A172 (cell line): ENCODE data around the gene THNSL1. TPM values are rescaled to one million over a fixed set of nuclear protein-coding genes. Genes with fewer than 3 reads are reported as not detected.
"Not testable (repeated sequence)": the region's sequence is repeated elsewhere in the genome, so short reads cannot be mapped to it uniquely, and the experiment has no call there.

Experiments
- DNase-seq: peaks from one replicate; pipeline ENCODE4 v3.0.0-alpha.2; 2015; ENCODE audit warnings: low spot score
- total RNA-seq: library from RNA; depleted of rRNA; stranded (reverse); fragments of >200 nt; shearing (Covaris generic); gene quantifications from 2 replicates; pipeline ENCODE4 v1.2.3, GENCODE V29; 2014; rRNA removed

Gene THNSL1, protein sequence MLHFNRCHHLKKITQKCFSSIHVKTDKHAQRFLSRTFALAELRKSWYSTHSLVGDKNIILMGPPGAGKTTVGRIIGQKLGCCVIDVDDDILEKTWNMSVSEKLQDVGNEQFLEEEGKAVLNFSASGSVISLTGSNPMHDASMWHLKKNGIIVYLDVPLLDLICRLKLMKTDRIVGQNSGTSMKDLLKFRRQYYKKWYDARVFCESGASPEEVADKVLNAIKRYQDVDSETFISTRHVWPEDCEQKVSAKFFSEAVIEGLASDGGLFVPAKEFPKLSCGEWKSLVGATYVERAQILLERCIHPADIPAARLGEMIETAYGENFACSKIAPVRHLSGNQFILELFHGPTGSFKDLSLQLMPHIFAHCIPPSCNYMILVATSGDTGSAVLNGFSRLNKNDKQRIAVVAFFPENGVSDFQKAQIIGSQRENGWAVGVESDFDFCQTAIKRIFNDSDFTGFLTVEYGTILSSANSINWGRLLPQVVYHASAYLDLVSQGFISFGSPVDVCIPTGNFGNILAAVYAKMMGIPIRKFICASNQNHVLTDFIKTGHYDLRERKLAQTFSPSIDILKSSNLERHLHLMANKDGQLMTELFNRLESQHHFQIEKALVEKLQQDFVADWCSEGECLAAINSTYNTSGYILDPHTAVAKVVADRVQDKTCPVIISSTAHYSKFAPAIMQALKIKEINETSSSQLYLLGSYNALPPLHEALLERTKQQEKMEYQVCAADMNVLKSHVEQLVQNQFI
- total RNA-seq: 5.1 and 5.5 TPM in 2 replicates

DNA sequence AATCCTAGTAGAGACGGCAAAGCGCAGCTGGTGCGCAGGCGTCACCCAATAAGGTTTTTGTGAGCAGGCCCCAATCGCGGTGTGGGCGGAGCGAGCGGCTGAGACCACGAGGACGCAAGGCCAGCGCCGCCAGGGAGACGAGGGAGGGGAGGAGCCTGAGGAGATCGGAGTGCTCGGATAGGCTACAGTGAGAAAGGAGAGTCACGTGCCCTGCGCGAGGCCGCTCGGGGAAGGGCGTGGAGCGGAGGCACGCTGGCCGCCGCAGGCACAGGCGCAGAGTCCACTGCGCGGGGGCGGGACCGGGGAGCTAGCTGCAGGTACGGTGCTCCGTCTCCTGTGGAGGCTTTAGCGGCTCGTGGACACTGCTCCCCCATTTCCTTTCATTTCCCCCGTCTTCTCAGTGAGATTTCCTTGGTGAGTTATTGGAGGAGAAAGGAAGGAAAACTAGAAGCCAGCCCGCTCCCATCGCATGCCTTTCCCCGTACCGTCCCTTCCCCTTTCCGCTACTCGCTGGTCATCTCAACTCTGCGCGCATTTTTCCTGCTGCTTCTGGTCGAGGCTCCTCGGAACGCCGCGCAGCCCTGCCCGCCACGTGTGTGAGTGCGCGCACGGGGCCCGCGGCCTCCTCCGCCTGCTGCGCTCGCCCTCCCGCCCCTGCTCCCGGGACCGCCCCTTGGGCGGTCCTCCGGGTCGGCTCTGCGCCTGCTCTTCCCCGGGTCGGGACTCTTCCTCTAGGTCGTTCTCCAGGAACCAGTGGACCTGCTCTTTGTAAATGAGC lies at the start of gene THNSL1:
THNSL1 (plus strand) TSS at position 237 of the 778 bp plus-strand sequence. CDS start 6,612 bp downstream, outside the sequence.
- DNase-seq: peak; percentile 97

DNA sequence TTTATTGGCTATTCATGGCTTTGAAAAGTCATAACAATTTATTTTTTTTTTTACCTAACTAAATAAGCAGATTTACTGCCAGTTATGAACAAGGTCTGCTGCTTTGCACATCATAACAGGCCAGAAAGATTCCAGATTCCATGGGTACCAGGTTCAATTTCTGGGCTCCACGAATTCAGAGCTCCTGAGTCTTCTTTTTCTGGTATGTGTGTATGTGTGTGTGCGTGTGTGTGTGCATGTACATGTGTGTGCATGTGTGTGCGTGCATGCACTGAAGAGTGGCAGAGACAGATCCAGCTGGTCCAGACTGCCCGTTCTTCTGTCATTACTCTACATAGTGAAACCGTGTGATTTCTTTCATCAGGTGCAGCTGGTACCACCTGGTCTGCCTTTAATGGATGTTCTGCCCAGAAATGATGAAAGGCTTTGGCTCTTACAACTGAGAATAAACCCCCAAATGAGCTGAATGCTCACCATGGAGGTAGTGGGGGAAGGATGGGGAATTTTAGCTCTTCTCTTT lies 49.4 kb upstream of the THNSL1 start:
- DNase-seq: no peak

DNA sequence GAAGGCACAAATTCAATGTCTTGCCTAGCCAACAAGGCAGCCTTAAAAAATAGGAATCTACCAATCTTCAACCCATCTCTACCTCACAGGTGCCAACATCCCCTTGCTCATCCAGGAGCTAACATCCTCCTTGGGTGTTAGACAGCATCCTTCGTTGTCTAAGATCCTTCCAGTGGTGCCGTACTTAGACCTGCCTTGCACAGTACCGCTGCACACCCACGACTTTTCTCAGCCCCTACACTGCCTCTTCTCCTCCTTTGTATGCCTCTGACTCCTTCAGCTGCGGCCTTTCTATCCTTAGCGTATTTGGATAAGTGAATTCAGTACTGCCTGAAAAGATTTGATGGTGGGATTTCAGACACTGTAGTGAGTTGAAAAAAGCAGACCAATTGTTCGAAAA lies 48.1 kb upstream of the THNSL1 start:
- DNase-seq: no peak

DNA sequence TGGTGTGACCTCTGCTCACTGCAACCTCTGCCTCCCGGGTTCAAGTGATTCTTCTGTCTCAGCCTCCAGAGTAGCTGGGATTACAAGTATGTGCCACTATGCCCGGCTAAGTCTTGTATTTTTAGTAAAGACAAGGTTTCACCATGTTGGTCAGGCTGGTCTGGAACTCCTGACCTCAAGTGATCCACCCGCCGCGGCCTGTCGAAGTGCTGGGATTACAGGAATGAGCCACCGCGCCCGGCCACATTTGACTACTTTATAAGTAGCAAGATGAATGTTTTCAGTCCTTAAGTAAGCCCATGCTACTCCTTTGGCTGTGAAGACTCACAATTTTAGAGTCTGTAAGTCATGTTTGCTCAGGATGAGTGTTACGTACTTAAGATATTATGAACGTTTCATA lies 47.5 kb upstream of the THNSL1 start:
- DNase-seq: not testable (repeated sequence)

DNA sequence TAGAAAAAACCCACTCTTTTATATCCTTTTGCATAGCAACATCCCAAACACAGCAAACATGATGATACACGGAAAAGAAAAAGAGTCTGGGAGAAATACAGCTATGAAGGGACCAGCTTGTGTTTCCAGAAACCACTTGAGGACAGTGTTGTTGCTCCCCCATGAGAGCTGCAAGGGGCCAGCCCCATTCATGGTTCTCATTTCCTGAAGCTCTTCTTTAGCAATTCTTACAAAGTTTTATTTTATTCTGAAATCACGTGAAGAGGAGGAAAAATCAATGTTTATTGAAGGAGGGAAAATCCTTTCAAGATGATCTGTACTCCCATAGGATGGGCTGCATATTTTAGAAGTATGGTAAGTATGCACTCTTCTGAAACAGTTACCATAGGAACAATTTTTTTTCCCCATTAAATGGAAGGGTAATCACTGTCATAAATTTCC lies 46.6 kb upstream of the THNSL1 start:
- DNase-seq: no peak

DNA sequence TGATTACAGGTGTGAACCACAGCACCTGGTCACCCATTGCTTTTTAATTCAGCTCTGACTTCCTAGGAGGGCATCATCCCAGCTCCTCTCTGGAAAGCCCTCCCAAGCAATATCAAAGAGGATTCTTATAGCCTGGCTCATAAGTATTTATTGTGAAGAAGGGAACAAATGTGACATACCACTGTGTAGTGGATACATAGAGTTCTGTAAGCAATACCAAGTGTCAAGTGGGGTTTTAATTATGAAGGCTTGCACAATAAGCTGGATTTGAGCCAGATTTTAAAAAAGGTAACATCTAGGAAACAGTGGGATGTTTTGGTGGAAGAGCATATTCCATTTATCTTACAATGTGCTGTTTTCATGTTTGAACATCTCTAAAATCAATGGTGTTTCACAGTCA lies 45.0 kb upstream of the THNSL1 start:
- DNase-seq: no peak

DNA sequence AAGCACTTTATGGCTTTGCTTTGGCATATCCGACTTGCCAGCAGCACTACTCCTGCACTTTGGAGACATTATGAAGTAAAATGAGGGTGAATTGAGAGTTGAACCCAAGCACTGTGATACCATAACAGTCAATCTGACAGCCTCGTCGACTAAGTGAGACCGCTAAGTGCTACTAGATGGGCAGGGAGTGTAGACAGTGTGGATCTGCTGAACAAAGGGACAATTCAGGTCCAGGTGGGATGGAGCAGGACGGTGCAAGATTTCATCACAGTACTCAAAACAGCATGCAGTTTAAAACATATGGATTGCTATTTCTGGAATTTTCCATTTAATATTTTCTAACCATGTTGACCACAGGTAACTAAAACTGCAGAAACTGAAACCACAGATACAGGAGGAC lies 43.2 kb upstream of the THNSL1 start:
- DNase-seq: no peak

DNA sequence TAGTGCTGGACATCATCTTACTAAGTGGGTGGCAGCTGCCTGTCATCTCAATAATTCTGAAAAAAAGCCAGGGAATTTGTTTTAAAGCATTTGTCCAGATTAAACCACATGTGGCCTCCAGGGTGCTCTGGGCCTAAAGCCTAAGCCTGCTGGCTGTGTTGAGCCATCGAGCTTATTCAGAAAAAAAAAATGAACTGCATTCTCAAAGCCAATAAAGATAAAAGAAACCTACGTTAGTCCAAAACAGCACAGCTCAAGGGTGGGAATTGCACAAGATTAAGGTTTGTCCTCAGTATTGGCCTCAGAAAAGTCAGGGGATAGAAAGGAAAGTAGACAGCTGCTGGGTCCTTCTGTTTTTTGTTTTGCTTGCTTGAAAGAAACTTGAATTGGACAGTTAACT lies 41.4 kb upstream of the THNSL1 start:
- no peak for DNase-seq

DNA sequence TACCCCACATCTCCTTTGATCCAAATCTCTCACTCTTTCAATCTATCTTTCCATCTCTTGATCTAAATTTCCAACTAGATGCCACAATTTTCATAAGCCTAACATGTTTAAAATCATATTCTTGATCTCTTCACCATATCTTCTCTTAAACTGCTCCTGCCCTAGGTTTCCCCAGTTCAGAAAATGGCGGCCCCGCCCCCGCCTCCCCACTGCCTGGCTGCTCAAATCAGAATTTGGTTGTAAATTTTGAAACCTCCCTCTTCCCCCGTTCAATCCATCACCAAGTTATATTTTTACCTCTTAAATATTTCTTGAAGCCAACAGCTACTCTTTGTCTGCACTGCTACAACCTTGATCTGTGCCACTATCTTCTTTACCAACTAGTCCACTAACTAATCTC lies 36.7 kb upstream of the THNSL1 start:
- no peak for DNase-seq

DNA sequence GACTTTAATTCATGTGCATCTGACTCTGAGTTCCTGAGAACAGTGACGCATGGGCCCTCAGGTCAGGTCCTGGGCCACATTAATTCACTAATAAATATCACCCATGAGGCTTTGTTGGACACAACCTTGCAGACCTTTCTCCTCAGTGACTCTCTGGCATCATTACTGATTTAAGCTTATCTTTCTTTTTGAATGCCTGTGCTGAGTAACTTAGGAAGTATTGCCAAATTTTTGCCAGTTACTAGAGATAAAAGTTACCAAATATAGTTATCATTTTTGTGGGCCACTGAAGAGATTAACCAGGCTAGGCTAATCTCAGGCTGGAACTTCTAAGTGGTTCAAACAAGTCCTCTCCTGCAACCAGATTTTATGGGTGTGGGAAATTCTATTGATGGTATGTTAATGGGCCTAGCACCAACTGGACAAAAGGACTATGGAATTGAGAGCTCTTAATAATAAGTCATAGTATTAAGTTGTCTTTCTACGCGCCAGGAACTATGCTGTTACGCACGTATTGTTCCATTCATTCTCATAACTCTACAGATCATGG lies 35.2 kb upstream of the THNSL1 start:
- peak; percentile 41 for DNase-seq

DNA sequence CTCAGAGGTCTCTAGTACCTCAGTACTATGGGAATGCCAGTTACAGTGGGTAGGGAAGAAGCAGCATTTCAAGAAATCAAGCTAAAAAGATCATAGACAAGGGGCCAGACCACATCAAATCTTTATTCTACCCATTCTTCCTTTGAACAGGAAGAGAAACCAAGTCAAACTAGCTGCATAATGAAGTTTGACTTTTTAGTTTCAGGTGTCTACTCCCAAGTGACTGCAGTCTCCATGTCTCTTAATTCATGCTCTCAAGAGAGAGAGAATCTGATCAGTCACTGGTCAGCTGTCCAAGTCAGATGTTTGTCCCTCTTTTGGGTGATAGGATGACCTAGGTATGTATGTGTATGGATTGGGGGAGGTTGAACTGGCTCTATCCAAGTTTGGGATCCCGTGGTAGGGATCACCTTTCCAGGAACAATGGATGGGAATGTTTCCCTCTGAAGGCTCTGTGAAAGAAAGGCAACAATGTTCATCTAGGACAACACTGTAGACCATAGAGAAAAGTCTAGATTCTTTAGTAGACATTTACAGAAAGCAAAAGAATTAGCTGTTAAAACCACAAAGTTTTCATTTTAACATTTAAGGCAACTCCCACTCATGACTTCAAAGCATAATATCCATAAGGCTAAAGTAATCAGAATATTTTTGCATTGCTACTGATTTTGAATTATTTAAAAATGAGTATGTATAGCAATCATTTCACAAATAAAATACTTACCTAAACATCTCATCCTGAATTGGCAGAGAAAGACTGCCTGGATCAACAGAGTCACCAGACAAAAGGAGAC lies 33.9 kb upstream of the THNSL1 start:
- no peak for DNase-seq

DNA sequence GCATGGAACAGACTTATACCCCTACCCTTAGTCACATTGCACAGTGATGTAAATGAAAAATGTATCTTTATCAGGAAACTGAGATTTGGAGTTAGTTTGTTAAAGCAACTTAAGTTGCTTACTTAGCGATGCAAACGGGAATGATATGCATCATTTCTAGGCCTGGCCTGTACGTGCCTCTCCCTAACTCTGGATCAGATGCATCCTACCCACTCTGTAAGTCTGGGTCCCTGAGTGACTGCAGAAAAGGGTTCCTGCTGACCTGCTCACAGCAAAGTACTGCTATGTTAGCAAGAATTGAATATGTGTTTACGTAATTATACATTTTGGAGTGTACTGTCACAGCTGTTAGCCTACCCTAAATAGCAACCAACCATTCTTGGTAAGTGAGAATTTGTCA lies 33.3 kb upstream of the THNSL1 start:
- no peak for DNase-seq

DNA sequence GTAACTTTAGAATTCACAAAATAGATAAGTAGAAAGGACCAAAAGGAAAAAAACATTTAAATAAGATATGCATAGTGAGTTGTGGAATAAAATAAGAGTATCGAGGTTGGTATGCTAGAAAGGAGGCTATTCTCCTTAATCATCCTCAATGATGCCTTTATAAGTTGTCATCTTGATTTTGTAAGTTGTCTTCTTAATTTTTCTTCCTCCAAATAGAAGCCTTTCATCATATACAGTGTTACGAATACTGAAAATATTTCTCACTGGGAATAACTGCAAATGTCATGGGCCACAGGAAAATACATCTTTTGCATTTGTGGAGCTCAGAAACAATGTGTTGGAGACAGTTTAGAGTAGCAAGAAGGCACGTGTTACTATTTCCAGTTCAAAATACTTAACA lies 32.5 kb upstream of the THNSL1 start:
- DNase-seq: no peak

DNA sequence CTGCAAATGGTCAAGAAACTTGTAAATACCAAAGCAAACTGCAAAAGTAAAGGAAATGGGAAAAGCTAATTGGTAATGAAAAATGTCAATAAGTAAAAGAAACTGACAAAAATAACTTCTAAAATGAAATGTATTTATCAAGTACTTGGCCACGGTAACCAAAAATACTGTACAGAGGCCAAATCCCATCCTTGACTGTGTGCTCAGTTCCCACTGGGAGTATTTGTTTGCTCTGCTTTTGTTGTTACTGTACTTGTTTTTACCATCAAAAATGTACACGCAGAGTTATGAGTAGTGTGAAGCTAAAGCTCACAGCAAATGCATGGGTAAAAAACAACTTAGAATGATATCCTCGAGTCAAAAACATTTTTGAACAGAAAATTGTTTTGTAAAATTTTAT lies 31.5 kb upstream of the THNSL1 start:
- no peak for DNase-seq

DNA sequence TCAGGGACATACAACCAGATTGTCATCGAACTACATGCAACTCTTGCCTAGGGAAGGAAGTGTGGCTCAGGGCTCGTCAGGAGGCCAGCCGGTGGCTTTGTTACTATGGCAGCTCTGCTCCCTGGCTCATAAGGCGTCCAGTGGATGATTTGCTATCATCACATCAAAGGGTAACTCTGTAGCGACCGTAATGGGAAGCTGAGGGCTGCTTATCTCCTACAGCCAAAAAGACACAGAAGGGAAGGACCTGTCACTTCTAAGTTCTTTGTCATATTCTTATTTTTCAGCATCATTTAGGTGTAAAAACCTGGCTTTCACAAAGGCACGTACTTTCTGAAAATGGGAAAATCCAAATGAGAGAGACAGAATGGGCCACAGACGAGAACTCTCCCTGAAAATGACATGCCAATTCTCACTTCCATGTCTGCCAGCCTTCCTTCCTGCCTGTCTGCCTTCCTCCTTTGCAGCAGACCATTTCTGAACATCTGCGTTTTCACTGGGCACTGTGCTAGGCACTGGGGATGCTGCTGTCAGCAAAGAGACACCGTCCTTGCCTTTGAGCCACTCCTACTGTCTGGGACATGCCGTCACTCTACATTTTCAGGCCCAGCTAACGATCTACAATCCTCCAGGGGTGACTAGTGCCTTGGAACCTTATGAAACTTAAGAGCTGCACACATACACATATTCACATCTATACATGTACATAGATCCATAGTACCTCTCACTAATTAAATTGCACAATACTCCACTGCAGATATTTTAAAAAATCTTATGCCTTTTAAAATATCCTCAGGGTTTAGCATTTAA lies 27.4 kb upstream of the THNSL1 start:
- DNase-seq: no peak

DNA sequence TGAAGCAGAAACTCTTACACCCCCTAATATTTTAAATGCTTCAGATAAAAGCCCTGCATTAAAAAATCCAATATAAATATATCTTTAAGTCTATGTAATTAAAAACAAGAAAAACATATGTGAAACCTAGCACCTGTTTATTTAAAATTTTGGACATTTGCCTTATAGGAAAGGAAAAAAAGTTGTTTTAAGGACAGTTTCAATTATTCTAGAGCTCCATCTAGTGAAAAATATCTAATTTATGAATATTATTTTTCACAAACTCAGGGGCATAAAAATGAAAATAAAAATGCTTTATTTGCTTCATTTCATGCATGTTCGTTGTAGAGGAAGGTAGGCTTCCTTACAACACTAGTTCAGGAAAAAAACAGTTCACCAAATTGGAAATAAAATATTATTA lies 26.5 kb upstream of the THNSL1 start:
- no peak for DNase-seq

DNA sequence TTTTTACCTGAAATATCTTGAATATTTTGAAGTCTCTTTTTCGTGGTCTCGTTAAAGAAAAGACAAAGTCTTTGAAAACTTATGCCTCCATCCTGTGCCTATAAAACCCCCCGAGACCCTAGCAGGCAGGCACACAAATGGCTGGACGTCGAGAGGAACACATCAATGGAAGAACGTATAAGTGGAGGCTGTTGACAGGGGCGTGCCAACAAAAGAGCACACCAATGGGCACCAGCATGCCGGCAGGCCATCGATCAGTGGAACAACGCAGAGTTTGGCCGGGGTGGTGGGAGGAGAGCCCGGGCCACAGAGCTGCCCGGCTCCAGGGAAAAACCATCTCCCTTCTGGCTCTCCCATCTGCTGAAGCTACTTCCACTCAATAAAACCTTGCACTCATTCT lies 25.1 kb upstream of the THNSL1 start:
- DNase-seq: no peak

DNA sequence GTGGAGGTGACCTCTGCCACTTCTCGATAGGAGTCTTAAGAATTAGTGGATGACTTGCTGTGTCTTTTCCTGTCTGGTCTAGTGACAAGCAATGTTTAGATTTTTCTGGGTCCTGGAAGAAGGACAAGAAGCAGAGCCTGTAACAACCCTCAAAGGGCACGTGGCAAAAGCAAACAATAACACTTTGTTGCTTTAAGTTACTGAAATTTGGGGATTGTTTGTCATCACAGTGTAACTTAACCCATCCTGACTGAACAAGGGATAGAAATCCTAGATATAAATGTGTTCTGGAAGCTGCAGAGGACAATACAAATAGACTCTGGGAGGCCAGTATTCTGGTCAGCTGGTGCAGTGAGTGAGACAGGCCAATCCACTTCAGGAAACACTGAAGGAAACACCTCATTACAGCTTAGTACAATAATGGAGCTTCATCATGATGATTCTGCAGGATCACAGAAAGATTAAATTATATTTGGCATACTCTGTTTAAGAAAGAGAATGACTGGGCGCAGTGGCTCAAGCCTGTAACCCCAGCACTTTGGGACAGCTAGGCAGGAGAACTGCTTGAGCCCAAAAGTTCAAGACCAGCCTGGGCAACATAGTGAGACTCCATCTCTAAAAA lies 23.8 kb upstream of the THNSL1 start:
- DNase-seq: no peak

DNA sequence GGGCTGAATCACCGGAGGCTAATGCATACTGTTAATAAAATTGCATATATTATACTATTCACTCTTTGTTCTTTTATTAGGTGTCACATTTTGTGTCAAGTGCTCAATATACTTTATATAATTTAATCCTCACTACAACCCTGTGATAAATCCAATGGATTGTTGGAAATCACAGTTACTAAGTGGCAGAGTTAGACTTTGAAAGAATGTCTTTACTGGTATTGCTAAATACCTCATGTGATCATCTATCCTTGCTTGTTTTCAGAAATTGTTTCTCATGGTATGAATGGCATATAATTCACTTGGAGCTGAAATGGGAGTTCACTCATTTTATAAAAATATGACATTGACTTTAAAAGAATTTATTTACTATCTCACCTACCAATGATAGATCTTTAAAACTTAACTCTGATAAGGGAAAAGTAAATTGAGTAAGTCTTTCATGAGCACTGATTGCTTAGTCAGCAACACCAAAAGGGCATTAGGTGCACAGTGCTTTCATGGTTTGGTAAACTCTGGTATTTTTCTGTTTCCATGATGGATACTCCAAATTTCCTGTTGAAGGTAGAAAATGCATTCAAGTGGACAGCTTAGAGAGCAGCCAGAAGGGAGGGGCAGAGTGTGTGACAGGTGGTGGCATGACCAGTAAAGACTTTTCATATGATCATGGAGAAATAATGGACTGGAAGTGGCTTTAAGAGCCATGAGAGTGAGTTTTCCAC lies 23.0 kb upstream of the THNSL1 start:
- DNase-seq: no peak
